HL-60/S4 (cell line): ENCODE measurements around the gene SEPTIN8.

Experiments used
- in situ Hi-C: fragments of 300-500 bp; cut with MboI; formaldehyde crosslinking; loops from 2 replicates; pipeline ENCODE4 v1.14.3; 2022; ENCODE audit warnings: low sequenced_read_pairs

The SEPTIN8 gene

DNA sequence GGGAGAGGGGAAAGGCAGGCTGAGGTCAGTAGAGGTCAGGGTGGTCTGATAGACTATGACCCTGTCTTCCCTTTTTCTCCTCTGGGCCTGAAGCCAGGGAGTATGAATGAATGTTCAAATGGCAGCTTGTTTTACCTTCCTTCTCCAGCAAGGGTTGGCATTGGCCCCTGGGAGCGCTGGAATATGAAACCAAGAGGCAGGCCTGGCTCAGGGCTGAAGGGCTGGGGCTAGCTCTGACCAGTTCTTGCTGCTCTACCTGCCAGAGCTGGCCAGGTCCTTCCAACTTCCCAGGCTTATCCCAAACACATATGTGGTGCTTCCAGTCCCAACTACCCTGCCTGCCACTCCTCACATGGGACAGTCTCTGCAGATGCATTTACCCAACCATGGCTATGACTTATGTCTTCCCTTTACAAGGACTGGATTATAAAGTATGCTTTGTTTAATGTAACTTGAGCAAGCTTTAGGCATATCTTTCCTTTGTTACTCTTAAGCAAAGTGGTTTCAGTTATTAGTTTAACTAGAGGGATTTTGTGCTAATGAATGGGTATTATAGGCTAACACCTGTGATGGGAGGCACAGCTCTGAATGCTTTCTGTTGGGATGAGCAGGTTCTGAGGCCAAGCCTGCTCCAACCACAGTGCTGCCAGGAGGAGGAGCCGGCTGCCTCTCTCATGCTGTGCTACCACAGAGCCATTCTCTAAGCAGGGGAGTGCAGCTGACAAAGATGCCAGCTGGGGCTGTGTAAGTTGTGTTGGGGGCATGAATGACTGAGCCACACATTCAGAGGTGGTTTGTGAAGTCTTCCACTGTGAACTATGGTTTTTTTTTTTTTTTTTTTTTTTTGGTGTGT is 23.7 kb downstream of the SEPTIN8 start:
- in situ Hi-C loops = no loop called here

DNA sequence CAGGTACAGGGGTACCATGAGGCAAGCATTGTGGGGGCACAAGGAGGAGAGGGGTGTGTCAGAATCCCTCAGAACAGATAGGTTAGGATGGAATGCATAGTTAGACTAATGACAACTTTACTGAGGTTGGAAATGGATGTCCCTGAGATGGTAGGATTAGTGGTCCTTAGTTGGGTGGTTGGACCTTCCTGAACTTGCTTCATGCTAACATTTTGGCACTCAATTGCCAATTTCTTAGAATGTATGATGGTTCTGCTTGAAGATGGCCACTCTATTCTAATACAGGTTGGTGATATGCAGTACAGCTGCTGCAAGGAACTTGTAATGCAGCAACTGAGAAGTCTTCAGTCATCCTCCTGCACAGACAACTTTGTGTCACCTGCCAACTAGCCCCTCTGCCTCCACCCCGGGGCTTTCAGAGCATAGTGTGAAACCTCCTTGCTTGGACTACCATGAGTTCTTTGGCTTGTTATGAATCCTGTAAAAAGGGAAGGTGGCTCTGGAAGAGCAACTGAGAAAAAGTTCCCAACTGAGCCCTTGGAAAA is 24.4 kb downstream of the SEPTIN8 start:
- in situ Hi-C loops = no loop called here

DNA sequence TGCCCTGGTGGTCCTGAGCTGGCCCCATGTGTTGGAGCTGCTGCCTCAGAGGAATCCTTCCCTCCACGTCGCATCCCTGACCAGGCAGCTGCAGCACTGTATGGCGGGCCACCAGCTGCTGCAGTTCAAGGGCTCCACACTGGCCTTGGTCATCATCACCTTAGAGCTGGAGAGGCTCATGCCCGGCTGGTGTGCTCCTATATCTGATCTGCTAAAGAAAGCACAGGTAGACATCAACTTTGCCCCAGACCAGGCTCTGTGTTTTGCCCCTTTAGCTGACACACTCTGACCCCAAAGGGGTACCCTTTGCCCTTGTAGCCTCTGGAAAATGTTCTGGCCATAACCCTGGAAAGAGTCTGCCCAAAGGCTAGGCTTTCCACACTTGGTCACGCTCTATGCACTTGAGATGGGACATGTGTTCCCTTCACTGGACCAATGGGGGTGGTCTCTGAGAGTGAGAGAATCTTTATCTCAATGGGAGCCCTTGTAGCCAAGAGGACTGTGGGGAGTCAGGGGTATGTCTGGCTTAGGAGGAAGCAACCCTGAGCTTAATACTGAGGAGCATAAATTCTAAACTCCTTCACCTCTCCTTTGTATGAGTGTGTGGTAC is 25.0 kb downstream of the SEPTIN8 start:
- in situ Hi-C loops = no loop called here

DNA sequence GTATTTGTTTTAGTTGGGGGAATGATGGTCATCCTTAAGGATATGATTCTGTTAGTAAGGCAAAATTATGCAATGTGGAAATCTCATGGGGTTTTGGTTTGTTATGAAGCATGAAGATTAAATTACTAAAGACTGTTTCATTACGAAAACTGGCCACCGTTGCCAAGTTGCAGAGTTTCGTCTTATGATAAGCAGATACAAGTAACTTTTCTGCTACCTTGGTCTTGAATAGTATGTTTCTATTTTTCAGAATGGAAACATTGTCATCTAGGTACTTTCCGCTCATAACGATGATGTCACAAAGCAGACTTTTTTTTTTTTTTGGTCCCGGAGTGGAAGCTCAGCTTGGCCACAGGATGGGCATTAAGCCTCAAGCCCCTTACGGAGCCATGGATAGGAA is 25.6 kb downstream of the SEPTIN8 start:
- in situ Hi-C loops = no loop called here

DNA sequence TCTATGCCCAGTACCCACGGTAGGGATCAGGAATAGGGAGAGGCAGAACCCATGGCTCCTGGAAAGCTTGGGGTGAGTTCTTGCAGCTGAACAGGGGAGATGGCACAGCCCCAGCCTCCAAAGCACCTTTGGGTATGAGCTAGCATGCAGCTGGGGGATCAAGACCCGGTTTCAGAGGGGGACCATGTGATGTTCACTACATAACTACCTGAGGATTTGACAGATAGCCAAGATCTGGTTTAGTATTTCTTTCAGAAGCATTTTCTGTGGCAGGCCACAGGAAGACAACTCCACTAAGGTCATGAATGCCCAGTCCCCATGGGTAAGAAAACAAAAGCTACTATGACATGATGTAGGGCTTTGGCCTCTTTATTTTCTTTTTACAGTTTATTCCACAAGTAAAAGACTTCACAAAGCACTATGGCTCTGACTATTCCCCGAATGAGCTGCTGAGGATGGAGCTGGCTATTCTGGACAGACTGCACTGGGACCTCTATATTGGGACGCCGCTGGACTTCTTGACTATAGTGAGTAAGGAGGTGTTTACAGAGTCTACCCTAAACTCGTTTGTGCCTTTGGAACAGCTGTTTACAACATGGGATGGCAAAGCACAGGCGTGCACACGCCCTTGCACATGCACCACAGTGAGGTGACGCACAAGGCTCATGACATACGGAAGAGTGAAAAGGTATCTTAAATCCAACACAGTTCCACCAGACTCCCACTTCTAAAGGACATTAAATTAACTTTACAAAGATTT is 26.4 kb downstream of the SEPTIN8 start:
- in situ Hi-C loops = no loop called here

DNA sequence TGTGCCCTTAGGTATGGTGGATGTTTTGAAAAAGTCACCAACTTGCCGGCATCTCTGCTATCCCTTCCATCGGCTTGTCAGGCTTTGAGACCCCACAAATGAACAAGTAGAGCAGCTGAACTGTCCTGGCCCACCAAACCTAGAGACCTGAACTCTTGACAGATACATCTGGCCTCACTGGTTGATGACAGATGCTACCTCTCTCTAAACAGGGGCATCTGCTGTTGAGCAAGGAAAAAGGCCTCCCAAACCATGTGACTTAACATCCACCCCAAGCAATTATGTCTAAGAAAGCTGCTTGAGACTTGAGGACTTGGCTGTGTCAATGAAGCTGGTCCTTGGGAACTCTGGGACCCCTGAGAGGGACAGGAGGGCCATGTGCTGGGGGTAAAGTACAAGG is 27.5 kb downstream of the SEPTIN8 start:
- in situ Hi-C loops = no loop called here

DNA sequence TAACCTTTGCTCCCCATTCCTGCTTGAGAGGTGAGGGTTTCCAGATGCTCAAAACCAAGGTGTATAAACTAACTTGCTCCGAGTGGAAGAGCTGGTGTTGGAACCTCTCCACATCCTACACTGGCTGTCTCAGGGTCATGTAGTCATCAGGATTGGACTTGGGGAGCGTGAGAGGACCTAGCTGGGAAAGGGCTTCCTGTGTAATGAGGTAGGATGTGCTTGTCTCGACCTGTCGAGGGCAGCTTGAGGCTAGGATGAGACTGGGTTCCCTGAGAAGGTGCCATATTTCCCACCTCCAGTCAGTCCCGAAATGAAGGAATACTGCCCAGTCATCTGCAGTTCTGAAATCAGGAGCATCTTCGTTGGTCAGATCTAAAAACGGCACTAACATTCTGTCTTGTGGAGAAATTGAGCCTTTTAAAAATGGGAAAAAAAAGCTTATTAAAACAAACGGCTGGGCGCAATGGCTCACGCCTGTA is 28.5 kb downstream of the SEPTIN8 start:
- in situ Hi-C loops = no loop called here

DNA sequence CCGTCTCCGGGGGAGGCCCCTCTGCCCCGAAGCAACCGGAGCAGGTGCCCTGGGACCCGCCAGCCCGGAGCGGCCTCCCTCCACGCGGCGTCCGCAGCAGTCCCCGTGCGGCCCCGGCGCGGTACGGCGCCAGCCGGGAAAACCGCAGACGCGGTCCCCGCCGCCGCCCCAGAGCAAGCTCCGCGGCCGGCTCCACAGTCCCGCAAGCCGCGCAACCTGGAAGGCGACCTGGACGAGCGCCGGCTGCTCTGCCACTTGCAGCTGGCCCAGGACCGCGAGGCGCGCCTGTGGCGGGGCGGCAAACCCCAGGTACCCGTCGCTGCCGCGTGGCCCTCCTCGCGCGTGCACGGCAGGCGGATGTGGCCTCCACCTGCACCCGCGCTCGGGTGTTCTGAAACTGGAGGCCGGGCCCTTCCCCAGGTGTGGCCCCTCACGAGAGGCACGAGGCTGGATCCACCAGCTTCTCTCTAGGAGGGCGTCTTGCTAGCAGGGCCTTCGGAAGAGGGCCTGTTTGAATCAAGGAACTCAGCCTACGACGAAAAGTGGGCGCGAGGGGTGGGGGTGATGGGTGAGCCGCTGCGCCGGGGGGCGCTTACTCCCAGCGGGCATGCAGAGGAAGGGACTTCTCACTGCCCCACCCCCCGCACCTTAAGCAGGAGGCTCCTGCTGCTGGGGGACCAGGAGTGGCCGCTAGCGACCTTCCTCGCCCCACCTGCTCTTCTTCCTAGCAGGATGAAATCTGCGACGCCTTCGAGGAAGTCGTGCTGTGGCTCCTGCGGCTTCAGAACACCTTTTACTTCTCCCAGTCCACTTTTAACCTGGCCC is 29.2 kb downstream of the SEPTIN8 start:
- in situ Hi-C loops = no loop called here

DNA sequence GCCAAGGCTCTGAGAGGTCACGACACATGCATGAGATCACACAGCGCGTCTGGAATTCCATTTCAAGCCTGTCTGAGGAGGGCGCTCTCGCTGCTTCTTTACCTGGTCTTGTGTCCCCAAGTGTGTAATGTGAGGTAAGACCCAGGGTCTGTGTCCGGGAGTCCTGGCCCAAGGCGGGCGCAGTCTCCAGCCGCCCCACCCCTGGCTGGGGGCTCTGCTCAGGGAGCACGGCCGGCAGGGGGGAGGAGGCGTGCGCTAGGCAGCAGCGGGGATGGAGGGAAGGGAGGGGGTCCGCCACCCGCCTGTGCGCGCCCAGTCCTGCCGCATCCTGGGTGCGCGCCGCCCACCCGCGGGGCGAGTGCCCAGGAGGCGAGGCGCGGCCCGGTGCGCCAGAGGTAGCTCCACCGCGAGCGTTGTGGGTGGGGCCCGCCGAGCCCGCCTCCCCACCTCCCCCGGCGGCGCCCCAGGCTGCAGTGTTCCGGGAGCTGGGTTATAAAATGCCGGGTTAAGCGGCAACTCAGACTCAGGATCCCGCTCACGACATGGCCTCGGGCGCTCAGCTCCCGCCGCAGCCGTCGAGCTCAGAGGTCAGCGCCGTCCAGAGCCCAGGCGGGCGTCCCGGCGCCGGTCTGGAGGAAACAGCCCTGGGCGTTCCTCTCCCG is 30.0 kb downstream of the SEPTIN8 start, which contains the start of gene CCNI2:
Gene CCNI2 (plus strand): TSS at position 473 of the 662 bp plus-strand sequence. CDS start 70 bp downstream, at position 543.
- in situ Hi-C loops = no loop called here

DNA sequence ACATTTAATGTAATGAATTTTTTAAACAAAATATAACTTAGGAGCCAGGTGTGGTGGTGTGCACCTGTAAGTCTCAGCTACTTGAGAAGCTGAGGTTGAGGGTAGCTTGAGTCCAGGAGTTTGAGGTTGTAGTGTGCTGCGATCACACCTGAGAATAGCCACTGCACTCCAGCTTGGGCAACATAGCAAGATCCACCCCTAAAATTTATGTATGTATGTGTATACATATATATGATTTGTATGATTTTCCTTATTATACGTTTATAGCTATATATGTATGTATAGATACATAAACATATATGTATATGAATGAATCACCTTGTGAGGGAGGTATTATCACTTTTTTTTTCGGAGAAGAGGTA is 30.5 kb downstream of the SEPTIN8 start:
- in situ Hi-C loops = no loop called here

DNA sequence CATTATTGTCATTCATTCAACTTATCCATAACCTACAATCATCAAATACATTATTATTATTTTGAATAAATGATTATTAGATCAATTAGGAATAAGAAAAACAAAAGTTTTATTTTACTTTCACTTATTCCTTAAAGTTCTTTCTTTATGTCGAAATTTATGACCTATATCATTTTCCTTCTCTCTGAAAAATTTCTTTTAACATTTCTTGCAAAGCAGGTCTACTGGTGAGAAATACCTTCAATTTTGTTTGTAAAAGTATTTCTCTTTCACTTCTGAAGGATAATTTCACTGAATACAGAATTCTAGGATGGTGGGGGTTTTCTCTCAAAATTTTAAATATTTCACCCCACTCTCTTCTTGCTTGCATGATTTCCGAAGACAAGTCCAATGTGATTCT is 32.4 kb downstream of the SEPTIN8 start:
- in situ Hi-C loops = no loop called here

DNA sequence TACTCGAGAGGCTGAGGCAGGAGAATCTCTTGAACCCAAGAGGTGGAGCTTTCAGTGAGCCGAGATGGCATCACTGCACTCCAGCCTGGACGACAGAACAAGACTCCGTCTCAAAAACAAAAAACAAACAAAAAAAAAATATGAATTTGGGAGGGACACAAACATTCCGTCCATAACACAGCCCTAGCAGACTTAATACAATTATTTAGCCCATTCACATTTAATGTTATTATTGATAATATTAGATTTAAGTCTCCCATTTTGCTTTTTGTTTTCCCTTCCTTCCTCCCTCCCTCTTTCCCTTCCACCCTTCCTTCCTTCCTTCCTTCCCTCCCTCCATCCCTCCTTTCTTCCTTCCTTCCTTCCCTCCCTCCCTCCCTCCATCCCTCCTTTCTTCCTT is 34.4 kb downstream of the SEPTIN8 start:
- in situ Hi-C loops = no loop called here

DNA sequence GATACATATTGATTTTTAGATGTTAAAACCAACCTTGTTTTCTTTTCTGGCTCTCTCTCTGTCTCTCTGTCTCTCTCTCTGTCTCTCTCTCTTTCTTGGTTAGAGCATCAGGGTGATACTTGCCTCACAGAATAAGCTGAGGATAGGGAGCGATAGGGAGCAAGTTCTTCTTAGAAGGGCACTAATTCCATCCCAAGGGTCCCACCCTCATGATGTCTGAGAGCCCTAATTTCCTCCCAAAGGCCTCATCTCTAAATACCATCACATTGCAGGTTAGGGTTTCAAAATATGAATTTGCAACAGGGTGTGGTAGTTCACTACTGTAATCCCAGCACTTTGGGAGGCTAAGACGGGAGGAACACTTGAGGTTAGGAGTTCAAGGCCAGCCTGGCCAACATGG is 34.9 kb downstream of the SEPTIN8 start:
- in situ Hi-C loops = no loop called here

DNA sequence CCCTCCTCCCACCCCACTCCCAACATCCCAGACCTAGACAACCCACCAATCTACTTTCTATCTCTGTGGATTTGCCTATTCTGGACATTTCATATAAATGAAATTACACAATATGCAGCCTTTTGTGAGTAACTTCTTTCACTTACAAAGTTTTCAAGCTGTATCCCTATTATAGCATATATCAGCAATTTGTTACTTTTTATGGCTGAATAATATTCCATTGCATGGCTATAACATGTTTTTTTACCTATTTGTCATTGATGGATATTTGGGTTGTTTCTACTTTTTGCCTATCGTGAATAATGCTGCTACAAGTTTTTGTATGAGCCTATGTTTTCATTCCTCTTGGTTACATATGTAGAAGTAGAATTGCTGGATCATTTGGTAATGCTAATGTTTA is 37.8 kb downstream of the SEPTIN8 start:
- in situ Hi-C loops = no loop called here

DNA sequence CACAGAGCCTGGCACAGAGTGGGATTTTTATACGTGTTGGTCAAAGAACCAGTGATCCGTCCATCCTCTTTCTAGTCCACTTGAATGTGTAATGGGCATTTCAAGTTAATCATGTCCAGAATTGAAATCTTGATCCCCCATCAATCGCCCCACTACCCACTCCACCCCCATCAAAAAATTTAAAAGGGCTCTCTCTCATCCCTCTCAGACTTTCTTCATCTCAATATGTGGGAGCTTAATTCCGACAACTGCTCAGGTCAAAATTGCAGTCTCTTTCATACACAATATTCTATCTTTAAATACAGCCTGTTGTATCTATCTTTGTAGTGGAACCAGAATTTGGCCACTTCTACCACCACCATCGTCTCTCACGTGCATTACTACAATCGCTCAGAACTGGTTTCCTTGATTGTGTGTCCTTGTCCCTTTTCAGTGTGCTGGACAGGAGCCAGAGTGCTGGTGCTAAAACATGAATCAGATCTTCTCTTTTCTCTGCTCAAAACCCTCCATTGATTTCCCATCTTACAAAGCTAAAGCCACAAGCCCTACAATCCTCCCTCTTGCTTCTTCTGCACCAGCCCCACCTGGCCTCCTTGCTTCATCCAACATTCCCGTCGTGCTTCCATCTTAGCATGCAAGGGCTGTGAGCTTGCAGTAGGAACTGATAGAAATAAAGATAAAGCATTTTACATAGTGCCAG is 38.9 kb downstream of the SEPTIN8 start:
- in situ Hi-C loops = no loop called here

DNA sequence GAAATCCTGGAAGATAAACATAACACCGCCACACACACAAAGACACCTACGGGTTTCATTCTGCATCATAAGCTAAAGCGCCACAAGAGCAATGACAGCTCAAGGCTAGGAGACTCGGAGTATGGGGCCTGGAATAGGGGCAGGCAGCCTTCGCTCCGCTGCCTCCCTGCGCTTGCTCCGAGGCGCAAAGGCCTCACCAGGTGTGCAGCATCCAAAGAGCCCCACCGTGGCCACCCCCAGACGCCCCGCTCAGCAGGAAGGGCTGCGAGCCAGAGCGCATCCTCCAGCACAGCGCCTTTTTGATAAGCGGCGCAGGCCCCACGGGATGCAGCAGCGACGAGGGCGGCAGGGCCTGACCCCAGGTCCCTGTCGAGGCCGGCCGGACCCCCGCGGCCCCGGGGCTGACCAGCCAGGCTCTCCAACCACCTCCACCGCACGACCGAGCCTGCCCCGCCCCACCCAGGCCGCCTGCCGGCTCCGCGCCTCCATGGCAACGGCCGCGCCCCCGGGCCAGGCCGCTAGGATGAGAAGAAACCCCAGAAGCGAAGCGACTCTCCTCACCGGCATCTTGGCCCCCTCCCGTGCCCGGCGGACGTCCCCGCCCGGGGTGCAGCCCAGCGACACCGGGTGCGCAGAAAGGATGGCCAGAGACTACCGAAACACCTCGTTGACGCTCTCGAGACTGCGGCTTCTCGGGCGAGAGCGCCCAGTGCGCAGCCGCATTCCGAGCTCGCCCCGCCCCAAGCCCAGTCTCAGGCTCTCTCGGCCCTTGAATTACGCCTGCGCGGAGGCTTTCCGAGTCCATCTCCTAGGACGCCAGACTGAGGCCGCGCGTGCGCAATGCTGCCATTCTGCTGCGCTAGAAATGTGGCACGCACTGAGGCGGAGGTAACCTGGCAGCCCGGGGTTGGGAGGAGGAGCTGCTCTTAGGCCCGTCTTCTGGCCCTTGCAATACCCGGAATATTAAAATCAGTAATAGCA is 39.9 kb downstream of the SEPTIN8 start, which contains the start of gene KIF3A:
Gene KIF3A (minus strand): TSS at position 694 of the 981 bp plus-strand sequence. CDS start 127 bp downstream, at position 567.
- in situ Hi-C loops = no loop called here

DNA sequence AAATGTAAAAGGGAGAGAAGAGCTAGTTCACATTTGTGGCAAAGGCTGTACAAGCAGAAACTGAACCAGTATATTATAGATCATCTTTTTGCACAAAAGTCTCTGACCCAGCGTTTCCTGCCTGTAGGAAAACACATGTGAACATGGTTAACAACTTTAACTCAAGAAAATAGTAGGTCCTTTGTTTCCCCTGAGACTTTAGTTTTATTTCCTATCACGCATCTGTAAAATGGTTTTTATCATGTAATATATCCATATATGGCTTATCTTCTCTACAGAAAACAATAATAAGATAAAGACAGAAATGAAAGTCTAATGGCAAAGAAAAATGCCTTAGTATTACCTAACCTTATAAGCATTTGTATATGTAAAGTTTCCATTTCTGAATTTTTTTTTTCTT is 42.4 kb downstream of the SEPTIN8 start:
- in situ Hi-C loops = no loop called here
